Immature natural killer cell (primary cell): ENCODE data around the gene ANKMY1. TPM values are rescaled to one million over a fixed set of nuclear protein-coding genes. Genes with fewer than 3 reads are reported as not detected.

Experiments used
- DNase-seq, 3 donors: peaks; one replicate each; pipeline ENCODE4 v3.0.0; 2022; ENCODE audit warnings: mixed read lengths in 1 of 3
- H3K27ac Mint-ChIP-seq, 6 donors: one replicate each; pipeline ENCODE4 v1.8.0; 2020; ENCODE audit warnings: mixed read lengths in 6 of 6, mild to moderate bottlenecking in 5 of 6, inconsistent platforms in 4 of 6, moderate library complexity in 3 of 6
- H3K27me3 Mint-ChIP-seq, 3 donors: one replicate each; pipeline ENCODE4 v1.8.0; 2020 to 2021; ENCODE audit warnings: low read depth in 3 of 3, mild to moderate bottlenecking in 3 of 3, mixed read lengths in 3 of 3, moderate library complexity in 3 of 3, inconsistent platforms in 1 of 3
- H3K36me3 Mint-ChIP-seq, 3 donors: one replicate each; pipeline ENCODE4 v1.8.0; 2020; ENCODE audit warnings: mixed read lengths in 3 of 3, inconsistent platforms in 2 of 3, mild to moderate bottlenecking in 2 of 3
- H3K4me1 Mint-ChIP-seq, 2 donors: one replicate each; pipeline ENCODE4 v1.8.0; 2020; ENCODE audit warnings: inconsistent platforms in 2 of 2, mild to moderate bottlenecking in 2 of 2, mixed read lengths in 2 of 2, moderate library complexity in 1 of 2
- H3K4me3 Mint-ChIP-seq, 5 donors: one replicate each; pipeline ENCODE4 v1.8.0; 2020; ENCODE audit warnings: mild to moderate bottlenecking in 5 of 5, mixed read lengths in 5 of 5, inconsistent platforms in 3 of 5, moderate library complexity in 3 of 5
- H3K9me3 Mint-ChIP-seq, 6 donors: one replicate each; pipeline ENCODE4 v1.8.0; 2020; ENCODE audit warnings: mild to moderate bottlenecking in 6 of 6, mixed read lengths in 6 of 6, inconsistent platforms in 4 of 6, moderate library complexity in 3 of 6
- polyA plus RNA-seq, 3 donors: library from polyadenylated mRNA; unstranded; fragments of 300-500 nt; fragmentation: Illumina TruSeq; gene quantifications; one replicate each; pipeline ENCODE4 v1.2.3, GENCODE V29; 2021

ANKMY1 gene
- polyA plus RNA-seq, 3 donors from 2014 or later, result 5.6 to 12.4 (median 7.3) TPM

GRCh38 chr2:240468303-240469238, 89.2 kb downstream of the ANKMY1 start:
- Mint-ChIP-seq H3K9me3 (peaks cover 0 to 7% (median 6%) of the 10 kb centered on the region in 6 donors), H3K36me3 (peaks cover 7 to 13% (median 10%) of the 10 kb centered on the region in 3 donors), H3K27ac (no peak overlapping the region), H3K27me3 (no peaks in the 10 kb centered on the region), H3K4me3 (no peak overlapping the region), H3K4me1 (peaks cover 0 to 2% of the 10 kb centered on the region in 2 donors)
- DNase-seq, result no peak

GRCh38 chr2:240467659-240468302, 90.0 kb downstream of the ANKMY1 start:
- H3K27ac Mint-ChIP-seq, result no peak overlapping the region
- H3K4me3 Mint-ChIP-seq, result no peak overlapping the region
- H3K9me3 Mint-ChIP-seq, result no peaks in the 10 kb centered on the region
- H3K27me3 Mint-ChIP-seq, result no peaks in the 10 kb centered on the region
- DNase-seq, result no peak
- H3K4me1 Mint-ChIP-seq, result peaks cover 0 to 2% of the 10 kb centered on the region in 2 donors
- peaks cover 4 to 7% (median 6%) of the 10 kb centered on the region in 3 donors for H3K36me3 Mint-ChIP-seq

GRCh38 chr2:240467149-240467642, 90.6 kb downstream of the ANKMY1 start:
- Mint-ChIP-seq H3K4me3 (no peak overlapping the region), H3K36me3 (peaks cover 4 to 7% (median 6%) of the 10 kb centered on the region in 3 donors), H3K9me3 (no peaks in the 10 kb centered on the region), H3K4me1 (peaks cover 0 to 2% of the 10 kb centered on the region in 2 donors), H3K27me3 (no peaks in the 10 kb centered on the region), H3K27ac (no peak overlapping the region)
- DNase-seq, result no peak

- Mint-ChIP-seq H3K9me3 (no peaks in the 10 kb centered on the region), H3K27ac (no peak overlapping the region), H3K36me3 (peaks cover 4 to 7% (median 6%) of the 10 kb centered on the region in 3 donors), H3K4me1 (peaks cover 0 to 2% of the 10 kb centered on the region in 2 donors), H3K4me3 (no peak overlapping the region), H3K27me3 (no peaks in the 10 kb centered on the region)
- no peak for DNase-seq
These were observed 91.1 kb downstream of the ANKMY1 start for GRCh38 chr2:240466579-240467148.

GRCh38 chr2:240465765-240466578, 91.8 kb downstream of the ANKMY1 start:
- H3K27ac Mint-ChIP-seq, result no peak overlapping the region
- peaks cover 0 to 2% of the 10 kb centered on the region in 2 donors for H3K4me1 Mint-ChIP-seq
- no peaks in the 10 kb centered on the region for H3K27me3 Mint-ChIP-seq
- peaks cover 4 to 6% (median 4%) of the 10 kb centered on the region in 3 donors for H3K36me3 Mint-ChIP-seq
- no peak overlapping the region for H3K4me3 Mint-ChIP-seq
- H3K9me3 Mint-ChIP-seq, result no peaks in the 10 kb centered on the region
- DNase-seq, result no peak

- Mint-ChIP-seq H3K27me3 (peaks cover 0 to 2% (median 1%) of the 10 kb centered on the region in 3 donors), H3K4me1 (peaks cover 0 to 2% of the 10 kb centered on the region in 2 donors), H3K9me3 (no peaks in the 10 kb centered on the region), H3K4me3 (no peak overlapping the region), H3K27ac (no peak overlapping the region), H3K36me3 (peaks cover under 1 to 4% (median under 1%) of the 10 kb centered on the region in 3 donors)
- DNase-seq, result no peak
These were observed 92.5 kb downstream of the ANKMY1 start for GRCh38 chr2:240465268-240465764.

GRCh38 chr2:240464514-240465241, 93.1 kb downstream of the ANKMY1 start:
- no peak overlapping the region for H3K27ac Mint-ChIP-seq
- no peak for DNase-seq
- H3K9me3 Mint-ChIP-seq, result no peaks in the 10 kb centered on the region
- peaks cover 0 to 2% of the 10 kb centered on the region in 2 donors for H3K4me1 Mint-ChIP-seq
- H3K4me3 Mint-ChIP-seq, result no peak overlapping the region
- H3K27me3 Mint-ChIP-seq, result peaks cover 0 to 2% (median 1%) of the 10 kb centered on the region in 3 donors
- H3K36me3 Mint-ChIP-seq, result peaks cover 0 to 3% (median 0%) of the 10 kb centered on the region in 3 donors

GRCh38 chr2:240463866-240464481, 93.8 kb downstream of the ANKMY1 start:
- no peak for DNase-seq
- peaks cover 0 to 2% (median 1%) of the 10 kb centered on the region in 3 donors for H3K27me3 Mint-ChIP-seq

GRCh38 chr2:240463274-240463865, 94.4 kb downstream of the ANKMY1 start:
- Mint-ChIP-seq H3K27ac (no peak overlapping the region), H3K9me3 (no peaks in the 10 kb centered on the region), H3K4me3 (no peak overlapping the region), H3K36me3 (no peaks in the 10 kb centered on the region), H3K27me3 (peaks cover 0 to 2% (median 1%) of the 10 kb centered on the region in 3 donors), H3K4me1 (peaks cover 0 to 2% of the 10 kb centered on the region in 2 donors)
- no peak for DNase-seq

More at GRCh38 chr2:240463866-240464481, 93.8 kb downstream of the ANKMY1 start:
- Mint-ChIP-seq H3K27ac (no peak overlapping the region), H3K9me3 (no peaks in the 10 kb centered on the region), H3K4me1 (peaks cover 0 to 2% of the 10 kb centered on the region in 2 donors), H3K4me3 (no peak overlapping the region), H3K36me3 (no peaks in the 10 kb centered on the region)

- H3K4me1 Mint-ChIP-seq, result peaks cover 0 to 2% of the 10 kb centered on the region in 2 donors
- no peaks in the 10 kb centered on the region for H3K36me3 Mint-ChIP-seq
- H3K27me3 Mint-ChIP-seq, result peaks cover 0 to 3% (median 2%) of the 10 kb centered on the region in 3 donors
- no peak for DNase-seq
- H3K4me3 Mint-ChIP-seq, result no peak overlapping the region
- H3K27ac Mint-ChIP-seq, result no peak overlapping the region
- no peaks in the 10 kb centered on the region for H3K9me3 Mint-ChIP-seq
These were observed 95.0 kb downstream of the ANKMY1 start for GRCh38 chr2:240462707-240463273.

- no peaks in the 10 kb centered on the region for H3K36me3 Mint-ChIP-seq
- H3K27me3 Mint-ChIP-seq, result peaks cover 0 to 3% (median 2%) of the 10 kb centered on the region in 3 donors
- peaks cover 0 to 2% of the 10 kb centered on the region in 2 donors for H3K4me1 Mint-ChIP-seq
- no peak overlapping the region for H3K4me3 Mint-ChIP-seq
- no peak overlapping the region for H3K27ac Mint-ChIP-seq
- peaks cover 0 to 2% (median 0%) of the 10 kb centered on the region in 6 donors for H3K9me3 Mint-ChIP-seq
- no peak for DNase-seq
These were observed 95.6 kb downstream of the ANKMY1 start for GRCh38 chr2:240462073-240462706.
